ENCODE measurements around the gene RIPK4.
"Not testable (repeated sequence)": the region's sequence is repeated elsewhere in the genome, so short reads cannot be mapped to it uniquely, and the experiment has no call there.

Gene RIPK4

DNA sequence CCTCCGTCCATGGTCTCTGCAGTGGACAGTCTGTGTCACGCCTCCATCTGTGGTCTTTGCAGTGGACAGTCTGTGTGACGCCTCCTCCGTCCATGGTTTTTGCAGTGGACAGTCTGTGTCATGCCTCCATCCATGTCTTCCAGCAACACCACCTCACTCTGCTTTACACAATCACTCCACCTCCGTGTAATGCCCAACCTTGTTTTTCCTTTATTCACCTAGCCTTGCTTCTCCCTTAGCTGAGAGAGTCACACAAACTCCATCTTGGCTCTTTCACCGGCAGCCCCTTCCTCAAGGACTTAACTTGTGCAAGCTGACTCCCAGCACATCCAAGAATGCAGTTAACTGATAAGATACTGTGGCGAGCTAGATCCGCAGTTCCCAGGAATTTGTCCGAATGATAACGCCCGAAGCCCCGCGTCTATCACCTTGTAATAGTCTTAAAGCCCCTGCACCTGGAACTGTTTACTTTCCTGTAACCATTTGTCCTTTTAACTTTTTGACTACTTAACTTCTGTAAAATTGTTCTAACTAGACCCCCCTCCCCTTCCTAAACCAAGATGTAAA, 52.5 kb downstream of the RIPK4 start:
- DNase-seq (ENCODE audit: low spot score) = not testable (repeated sequence)

DNA sequence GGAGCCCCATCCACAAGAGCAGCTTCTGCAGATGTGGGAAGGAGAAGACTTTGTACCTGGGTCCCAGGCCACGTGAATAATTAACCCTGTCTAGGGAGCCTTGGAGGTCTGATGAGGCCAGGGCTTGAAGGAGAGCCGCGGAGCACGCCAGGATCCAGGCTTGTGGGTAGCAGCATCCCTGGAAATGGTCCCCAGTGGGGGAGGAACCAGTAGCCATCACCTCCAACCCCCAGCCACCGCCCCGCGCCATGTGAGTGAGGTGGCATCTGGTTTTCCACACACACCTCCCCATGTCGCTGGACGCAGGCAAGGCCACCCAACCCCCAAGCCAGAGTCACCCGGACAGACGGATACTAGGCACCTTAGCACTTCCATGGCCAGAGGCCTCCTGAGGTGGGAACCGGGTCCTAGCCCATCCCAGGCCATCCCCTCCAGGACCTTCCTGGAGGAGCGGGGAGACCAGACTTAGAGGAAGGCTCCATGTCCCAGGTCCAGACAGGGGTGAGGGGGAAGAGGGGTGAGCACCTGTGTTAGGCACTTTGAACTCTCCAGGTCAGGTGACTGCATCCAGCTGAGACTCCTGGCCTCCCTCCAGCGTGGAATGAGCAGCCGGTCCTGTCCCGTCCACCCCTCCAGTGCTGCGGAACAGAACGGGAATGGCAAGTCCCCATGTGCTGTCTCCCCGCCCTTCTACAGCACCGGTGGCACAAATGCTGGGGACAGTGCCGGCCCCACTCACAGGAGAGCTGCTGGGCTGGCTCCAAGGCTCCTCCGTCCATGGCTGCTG, 53.2 kb downstream of the RIPK4 start:
- DNase-seq (ENCODE audit: low spot score) = no peak

DNA sequence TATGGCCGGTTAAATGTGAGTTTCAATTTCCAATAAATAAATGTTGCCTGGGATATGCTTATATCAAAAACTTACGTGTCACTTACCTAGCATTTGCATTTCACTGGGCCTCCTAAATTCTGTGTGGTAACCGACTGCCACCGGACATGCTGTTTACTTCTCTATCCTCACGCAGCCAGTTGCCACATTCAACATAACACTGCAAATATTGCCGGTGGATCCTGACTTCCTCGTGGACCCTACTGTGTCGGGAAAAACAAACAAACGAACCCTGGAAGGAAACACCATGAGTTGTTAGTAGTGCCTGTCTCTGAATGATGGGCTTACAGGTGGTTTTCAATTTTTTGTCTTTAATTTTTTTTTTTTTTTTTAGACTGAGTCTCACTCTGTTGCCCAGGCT, 54.1 kb downstream of the RIPK4 start:
- DNase-seq (ENCODE audit: low spot score) = no peak

DNA sequence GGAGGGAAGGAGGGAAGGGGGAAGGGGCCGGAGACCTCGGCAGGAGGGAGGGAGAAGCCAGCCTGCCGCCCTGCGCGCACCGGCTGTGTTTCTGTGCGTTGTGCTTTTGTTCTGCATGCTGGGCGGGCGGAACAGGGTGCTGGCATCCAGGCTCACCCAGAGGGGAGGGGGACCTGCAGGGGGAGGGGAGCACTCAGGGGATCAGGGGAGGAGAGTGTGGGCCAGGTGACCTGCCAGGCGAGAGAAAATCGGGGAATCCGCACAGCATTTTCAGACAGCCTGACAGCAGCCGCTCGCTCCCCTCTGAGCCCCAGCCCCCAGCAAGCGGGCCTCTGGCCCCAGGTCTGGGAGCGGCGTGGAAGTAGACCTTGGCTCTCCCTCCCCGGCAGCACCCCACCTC, 54.7 kb downstream of the RIPK4 start:
- no peak for DNase-seq (ENCODE audit: low spot score)

DNA sequence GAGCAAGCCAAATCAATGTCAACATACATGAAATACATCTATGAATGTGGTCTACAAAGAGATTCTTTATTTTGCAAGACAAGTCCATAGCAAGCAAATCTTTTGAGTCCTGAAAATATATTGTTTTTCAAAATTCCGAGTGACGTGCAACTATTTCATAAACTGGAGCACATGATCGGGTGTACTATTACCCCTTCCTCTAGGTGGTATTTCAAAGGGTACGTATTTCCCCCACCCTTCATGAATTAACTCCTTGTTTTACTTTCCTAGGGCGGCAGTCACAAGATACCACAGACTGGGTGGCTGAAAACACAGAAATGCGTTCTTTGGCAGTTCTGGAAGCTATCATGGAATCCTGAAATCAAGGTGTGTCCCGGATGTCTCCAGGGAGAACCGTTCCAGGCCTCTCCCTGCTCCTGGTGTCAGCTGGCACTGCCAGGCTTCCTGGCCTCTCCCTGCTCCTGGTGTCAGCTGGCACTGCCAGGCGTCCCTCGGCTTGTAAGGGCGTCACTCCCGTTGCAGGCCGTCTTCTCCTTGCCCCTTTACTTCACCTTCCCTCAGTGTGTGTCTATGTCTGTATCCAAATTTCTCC, 55.3 kb downstream of the RIPK4 start:
- no peak for DNase-seq (ENCODE audit: low spot score)

DNA sequence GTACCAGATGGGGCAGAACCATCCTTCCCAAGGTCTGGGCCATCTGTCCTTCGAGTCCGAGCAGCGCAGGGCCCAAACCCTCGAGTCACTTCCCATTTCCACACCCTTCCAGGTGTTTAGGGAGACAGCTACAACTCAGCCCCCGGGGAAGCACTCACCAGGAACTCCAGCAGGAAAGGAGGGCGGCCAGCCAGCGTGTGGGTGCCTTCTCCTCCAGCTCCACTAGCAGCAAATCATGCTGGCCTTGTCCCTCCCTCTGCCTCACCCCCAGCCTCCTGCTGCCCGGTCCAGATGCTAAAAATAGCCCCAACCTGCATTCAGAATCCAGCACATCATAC, 56.1 kb downstream of the RIPK4 start:
- DNase-seq (ENCODE audit: low spot score) = no peak

DNA sequence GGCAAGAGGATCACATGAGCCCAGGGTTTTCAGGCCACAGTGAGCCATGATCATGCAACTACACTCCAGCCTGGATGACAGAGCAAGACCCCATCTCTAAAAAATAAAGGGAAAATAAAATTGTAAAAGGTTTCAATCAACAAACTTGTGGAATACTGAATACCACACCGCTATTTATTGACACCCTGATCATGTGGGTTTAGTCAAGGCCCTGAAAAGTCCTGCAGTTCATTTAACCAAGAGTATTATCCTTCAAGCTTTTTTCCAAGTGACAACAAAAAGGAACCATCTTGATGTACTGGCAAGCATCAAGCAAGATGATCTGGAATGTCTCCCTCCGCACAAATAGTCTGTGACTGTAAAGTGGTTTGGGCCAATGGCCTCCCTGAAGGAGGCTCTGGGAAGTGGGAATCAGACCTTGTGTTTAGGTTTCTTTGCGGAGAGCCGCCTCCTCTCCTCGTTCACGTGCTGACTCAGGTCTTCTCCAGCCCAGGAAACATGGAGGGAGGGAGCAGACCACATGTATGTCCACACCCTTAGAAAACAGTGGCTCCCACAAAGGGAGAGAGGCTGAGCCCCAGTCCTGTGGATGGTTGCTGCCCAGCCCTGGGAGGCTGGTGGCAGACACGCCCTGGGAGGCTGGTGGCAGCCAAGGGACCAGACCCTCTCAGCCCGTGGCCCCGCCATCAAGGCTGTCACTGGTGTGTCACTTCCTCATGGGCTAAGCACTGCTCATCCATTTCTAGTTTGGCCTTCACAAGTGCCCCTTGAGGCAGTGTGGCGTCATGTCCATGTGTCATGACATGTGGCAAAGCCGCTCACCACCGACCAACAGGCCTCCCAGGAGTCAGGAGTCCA, 56.7 kb downstream of the RIPK4 start:
- DNase-seq (ENCODE audit: low spot score) = no peak

DNA sequence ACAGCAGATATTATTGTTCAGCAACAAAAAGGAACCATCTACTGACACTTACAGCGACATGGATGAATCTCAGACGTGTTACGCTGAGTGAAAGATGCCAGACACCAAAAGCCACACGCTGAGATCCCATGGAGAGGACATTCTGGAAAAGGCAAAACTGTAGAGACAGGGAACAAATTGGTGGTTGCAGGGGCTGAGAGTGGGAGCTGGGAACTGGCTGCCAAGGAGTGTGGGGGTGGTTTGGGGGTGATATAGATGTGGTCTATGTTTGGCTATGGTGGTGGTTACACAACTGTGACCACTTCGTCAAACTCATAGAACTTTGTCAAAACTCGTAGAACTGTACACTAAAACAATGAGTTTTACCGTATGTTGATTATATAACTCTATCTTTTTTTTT, 57.7 kb downstream of the RIPK4 start:
- DNase-seq (ENCODE audit: low spot score) = no peak

DNA sequence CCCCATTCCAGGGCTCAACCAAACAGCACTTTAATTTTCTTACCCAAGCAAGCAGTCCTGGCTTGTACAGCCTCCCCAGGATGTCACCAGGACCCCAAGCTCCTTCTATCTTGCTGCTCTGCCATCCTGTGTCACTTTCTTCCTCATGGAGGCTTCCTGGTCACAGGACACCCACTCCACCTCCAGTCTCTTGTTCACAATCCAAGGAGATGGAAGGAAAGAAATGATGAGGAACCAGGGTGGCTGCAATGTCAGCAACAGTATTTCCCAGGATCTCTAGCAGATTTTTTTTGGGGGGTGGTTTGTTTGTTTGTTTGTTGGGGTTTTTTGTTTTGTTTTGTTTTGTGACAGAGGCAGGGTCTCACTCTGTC, 58.9 kb downstream of the RIPK4 start:
- DNase-seq (ENCODE audit: low spot score) = no peak

DNA sequence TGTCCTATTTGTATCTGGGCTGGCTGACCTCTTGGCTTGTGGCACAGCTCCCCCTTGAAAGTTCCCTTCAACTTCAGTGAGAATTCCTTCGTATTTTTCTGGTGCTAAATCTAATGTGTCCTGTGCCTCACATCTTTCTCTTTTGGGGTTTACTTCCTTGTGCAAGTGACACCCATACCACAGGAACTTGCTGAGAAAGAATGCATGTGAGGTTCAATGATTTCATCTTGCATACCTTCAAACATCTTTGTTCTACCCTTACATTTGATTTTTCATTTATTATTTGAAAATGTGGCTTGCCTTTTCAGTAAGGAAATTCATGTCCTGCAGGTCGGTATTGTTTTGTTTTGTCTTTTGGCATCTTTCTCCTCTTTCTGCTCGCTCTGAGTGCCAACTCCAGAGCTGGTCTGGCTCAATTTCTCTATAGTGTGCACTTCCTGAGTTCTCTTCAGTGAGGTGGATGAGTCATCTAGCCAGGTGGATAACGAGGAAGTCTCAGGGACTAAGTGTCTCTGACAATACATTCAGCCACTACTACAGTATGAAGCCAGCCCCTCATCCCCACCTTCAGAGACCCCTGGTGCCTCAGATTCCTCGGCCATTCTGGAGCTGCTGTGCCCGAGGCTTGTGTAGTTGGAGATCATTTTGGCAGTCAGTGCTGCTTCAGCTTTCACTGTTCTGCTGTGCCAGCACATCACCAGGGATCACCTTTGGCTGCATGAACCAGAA, 59.5 kb downstream of the RIPK4 start:
- DNase-seq (ENCODE audit: low spot score) = no peak

DNA sequence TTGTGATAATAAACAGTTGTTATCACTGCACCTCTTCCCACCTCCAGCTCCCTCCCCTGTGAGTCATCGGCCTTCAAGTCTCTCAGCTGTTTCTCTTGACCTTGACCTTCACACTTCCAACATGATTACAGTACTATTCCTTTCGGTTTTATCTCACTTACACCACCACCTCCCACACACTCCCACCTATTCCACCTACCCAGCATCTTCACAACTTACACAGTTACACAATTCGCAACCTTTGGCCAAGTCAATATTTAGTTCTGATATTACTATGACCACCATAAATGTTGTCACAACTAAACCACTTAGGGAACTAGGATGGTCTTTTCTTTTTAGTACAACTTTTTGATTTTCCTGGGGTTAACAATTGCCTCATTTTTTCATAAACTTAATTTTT, 60.2 kb downstream of the RIPK4 start:
- DNase-seq (ENCODE audit: low spot score) = no peak

DNA sequence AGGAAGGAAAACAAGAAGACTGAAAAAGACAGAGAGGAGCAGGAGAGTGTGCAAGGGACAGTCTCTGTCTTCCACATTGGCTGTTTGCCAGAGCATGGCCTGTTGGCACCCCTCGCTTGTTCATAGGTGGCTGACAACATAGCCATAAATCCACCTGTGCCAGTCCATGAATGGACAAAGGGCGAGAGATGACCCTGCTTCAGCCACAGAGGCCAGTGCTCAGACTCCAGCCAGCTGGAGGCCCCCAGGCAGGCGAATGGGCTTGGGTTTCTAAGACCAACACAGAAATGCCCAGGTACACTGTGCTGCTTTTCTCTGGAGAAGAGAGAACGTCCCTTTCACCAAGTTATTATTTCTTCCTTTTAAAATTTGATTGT, 60.6 kb downstream of the RIPK4 start:
- DNase-seq (ENCODE audit: low spot score) = no peak

DNA sequence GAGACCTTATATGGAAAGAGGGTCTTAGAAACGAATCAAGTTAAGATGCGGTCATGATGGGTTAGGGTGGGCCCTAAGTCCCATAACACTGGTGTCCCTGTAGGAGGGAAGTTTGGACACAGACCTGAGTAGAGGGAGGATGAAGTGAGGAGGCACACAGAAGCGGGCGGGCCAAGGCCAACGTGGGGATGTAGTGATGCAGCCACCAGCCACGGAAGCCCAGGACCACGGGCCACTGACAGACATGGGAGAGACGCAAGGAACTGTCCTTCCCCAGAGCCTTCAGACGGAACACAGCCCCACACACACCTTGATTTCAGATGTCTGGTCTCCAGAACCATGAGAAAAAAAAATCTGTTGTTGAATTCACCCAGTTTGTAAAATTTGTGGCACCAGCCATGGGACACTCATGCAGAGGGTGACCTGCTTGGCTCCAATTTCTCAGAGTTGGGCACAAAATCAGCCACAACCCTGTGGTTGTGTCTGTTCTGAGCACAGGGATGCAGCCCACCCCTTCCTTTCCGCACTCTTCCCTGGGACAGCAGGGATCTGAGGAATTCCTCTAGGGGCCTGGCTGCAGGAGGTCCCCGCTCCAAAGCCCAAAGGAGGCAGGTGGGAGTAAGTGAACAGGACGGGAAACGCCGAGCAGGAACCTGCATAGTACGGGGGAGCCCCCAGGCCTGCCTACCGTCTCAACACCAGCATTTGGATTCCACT, 61.1 kb downstream of the RIPK4 start:
- no peak for DNase-seq (ENCODE audit: low spot score)

DNA sequence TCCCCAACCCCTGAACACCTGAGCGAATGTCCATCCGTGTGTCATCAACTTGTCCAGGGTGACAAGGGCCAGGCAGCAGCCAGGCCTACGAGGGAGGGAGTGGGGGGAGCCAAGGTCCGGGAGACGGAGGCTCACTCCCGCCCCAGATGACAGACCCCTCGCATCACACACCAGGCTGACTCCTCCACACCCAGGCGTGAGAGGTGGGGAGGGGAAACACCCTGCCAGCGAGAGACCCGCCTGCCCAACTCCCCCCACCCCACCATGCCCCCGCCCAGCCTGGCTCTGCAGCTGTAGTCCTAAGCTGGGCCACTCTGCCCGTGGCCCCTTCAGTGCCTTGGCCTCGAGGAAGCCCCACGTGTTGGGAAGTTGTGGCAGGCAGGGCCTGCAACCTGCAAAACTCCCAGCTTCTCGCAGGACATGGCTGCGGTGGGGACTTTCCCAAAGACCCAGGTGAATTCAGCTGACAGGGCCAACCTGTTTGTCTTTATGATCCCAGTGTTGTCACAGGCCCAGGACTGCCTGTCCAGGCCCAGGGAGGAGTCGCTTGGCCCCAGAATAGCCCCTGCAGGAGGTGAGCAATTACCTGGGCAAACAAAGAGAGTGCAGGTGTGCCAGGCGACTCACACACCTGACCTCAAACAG, 62.9 kb downstream of the RIPK4 start:
- DNase-seq (ENCODE audit: low spot score) = no peak

DNA sequence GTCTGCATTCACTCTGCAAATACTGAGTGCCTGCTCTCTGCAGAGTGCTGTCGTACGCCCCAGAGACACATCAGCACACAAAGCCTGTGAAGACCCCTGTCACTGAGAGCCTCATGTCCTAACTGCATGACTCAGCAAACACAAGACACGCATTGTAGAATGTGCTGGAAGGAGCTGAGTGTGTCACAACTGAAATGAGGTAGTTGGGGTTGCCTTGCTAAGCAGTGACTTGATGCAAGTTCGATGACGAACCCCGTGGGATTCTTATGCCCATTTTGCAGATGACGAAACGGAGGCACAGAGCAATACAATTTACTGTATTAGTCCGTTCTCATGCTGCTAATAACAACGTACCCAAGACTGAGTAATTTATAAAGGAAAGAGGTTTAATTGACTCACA, 65.1 kb downstream of the RIPK4 start:
- no peak for DNase-seq (ENCODE audit: low spot score)

DNA sequence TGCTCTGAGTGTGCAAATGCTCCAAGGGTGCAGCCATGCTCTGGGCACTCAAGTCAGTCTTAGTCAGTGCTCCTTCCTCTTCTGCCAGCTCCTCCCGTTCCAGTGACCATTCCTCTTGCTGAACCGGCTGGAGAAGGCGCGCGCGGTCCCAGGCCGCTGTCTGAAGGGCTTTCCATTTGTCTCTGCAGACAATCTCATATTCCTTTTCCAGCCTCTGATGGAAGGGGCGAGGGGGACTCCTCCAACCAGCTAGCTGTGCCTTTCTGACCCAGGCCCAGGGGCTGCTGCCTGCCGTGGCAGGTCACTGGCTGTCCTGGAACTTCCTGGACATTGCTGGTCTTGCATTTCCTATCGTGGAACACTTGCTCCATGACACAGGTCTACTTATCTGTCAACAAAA, 67.5 kb downstream of the RIPK4 start:
- DNase-seq (ENCODE audit: low spot score) = no peak

DNA sequence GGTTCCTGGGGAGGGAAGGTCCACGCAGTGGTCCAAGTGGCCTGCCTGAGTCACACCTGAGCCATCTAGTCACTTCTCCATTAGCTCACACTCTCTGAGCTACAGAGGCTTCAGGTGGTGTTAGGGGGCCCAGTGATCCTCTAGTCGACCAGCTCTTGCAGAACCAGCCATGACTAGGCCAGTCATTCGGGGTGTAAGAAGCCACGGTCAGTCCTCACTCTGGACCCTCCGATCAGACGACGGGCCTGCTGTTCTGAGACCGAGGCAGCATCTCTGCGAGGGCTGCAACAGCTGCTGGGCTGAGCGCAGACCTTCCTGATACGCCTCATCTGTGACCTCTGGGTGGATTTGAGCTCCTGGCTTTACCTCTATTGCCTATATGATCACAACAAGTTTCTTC, 68.8 kb downstream of the RIPK4 start:
- no peak for DNase-seq (ENCODE audit: low spot score)

DNA sequence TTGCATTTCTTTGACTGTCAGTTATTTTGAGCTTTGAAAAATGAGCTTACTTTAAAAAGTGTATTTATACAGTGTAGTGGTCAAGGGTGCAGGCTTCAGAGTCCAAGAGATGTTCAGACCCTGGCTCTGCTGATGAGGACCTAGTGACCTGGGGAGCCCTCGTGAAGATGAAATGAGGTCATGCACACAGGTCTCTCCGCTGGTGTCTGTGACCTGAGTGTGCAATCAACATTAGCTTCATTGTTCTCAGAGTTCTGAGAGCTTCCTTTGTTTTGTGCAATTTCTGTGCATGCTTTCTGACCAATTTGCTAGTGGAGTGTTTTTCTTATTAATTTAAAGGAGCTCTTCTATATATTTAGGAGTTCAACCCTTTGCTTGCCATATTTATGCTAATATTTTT, 71.3 kb downstream of the RIPK4 start:
- DNase-seq (ENCODE audit: low spot score) = no peak

DNA sequence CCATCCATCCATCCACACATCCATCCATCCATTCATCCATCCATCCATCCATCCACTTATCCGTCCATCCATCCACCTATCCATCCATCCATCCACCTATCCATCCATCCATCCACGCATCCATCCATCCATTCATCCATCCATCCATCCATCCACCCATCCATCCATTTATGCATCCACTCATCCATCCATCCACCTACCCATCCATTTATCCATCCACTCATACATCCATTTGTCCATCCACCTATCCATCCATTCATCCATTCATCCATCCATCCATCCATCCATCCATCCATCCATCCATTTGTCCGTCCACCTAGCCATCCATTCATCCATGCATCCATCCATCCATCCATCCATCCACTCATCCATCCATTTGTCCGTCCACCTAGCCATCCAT, 72.8 kb downstream of the RIPK4 start:
- DNase-seq (ENCODE audit: low spot score) = not testable (repeated sequence)

DNA sequence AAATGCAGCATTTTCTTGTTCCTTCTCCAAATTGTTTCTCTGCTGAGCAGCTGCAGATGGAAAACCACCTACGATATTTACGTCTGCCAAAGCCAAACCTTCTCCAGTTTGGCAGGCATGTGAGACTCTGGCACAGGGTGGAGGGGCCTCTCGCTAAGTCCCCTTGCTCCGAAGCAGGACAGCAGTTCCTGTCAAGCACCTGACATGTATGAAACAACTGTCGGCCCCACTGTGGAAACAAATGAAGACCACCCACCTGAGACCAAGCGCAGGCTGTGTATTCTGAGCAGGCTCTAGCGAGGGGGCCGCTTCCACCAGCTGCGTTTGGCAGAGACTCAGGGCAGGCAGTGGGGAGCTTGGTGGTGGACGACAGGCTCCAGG, 74.7 kb downstream of the RIPK4 start:
- no peak for DNase-seq (ENCODE audit: low spot score)

All from kidney capillary endothelial cell (primary cell).